Measurements from ENCODE around the gene SMURF1.

SMURF1 gene

DNA sequence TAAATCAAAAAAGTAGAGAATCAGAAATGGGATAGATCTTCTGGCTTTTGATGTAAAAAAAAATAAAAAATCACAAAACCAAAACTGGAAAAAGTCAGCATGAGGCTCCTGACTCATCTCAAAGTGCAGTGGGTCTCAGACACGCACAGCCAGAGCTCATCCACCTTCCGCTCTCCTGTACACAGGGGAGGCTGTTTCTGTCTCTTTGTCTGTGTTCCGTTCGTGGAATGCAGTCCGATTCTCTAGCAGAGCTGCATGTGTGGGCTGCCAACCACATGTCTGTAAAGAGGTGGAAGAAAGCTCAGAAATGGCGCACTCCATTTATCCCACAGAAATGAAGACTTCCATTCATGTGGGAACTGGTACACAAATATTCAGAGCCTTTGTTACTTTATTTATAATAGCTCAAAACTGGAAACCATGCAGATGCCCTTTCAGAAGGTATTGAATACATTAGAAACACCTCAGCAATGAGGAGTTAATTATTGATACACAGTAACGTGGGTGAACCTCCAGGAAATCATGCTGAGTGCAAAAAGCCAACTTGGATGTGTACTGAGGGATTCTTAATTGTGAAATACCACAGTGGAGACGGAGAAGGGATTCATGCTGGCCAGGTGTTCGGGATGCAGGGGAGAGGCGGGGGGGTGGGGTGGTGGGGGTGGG, 142.3 kb downstream of the SMURF1 start:
- DNase-seq: no peak

DNA sequence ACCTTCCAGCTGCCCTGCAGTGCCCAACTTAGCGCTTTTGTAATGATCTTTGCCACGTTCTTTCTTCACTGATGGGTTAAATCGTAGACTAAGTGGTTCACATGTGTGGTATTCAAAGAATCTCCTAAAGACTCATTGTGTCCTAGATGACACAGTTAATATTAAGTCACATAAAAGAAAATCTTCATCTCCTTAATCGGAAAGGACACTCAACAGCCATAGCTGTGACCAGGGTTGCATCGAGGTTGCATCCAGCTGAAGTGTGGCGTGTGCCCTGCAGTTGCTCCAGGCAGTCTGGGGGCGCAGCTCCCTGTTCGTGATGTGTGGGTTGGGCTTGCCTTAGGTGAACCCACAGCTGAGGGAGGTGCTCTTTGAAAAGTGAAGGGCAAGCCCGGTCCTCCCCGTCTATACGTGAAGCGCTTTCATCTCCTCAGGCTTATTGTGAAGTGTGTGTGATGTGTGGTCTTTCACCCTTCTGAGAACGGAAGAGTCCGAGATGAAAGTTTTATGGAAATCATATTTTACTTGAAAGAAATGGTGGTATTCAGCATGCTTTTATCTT, 142.9 kb downstream of the SMURF1 start:
- DNase-seq: no peak

DNA sequence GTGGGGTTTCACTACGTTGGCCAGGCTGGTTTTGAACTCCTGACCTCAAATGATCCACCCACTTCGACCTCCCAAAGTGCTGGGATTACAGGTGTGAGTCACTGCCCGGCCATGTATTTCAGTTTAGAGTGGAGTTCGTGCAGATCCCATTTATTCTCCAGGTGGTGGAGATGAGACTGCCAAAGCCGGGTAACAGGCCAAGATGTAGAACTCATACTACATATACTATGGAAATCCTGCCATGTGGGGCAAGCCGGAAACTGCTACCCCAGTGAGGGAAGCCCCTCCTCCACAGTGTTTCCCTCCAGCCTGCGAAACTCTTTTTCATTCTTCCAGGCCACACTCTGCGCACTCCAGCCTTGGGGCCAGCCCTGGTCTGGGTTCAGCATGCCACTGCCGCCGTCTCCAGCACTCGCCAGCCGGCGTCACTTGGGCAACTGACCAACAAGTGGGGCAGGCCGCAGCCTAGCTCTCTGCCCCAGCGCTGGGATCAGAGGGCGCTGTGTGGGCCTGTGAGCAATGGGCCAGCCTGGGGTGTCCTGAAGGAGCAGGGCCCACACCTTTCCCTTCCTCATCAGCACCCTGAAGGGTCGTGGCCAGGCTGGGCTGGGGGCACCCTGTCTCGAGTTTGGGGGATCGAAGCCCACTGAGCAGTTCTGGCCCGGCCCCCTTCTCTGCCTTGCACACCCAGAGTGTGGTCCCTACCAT, 143.6 kb downstream of the SMURF1 start:
- DNase-seq: no peak

DNA sequence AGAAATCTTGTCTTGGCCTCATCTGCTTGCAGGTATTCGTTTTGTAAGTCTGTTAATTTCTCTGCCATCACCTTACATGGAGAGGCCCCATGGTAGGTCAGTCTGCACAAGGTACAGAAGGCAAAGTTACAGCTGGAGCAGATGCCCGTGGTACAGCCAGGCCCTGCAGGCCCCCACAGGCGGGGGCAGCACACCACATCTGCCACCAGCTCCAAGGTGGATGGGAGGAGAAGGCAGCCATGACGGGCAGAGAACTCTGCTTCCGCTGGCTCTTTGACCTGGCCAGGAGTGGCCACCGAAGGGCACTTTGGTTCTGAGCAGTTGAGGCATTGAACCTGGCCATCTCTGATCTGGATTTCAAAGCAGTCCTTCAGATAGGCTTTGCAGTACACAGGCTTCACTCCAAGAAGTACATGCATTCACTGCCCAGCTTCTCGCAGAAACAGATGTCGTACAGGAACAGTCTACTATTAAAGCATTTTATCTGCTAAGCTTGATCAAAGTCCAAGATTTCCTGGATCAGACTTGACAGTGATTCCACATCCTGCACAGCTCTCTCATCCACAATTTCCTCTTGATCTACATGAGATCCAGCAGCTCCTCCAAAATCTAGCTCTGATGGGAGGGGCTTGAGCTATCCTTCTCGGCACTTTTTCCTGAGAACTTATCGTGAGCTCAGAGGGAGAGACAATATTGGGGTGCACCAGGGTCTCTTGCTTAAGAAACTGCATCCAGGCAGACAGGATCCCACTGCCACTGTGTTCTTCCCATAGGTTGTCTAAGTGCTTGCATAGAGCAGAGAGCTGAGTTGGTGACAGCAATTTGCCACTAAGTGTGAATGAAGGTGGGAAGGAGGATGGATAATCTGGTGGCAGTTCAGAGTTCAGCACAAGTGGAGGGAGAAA, 144.8 kb downstream of the SMURF1 start:
- no peak for DNase-seq

DNA sequence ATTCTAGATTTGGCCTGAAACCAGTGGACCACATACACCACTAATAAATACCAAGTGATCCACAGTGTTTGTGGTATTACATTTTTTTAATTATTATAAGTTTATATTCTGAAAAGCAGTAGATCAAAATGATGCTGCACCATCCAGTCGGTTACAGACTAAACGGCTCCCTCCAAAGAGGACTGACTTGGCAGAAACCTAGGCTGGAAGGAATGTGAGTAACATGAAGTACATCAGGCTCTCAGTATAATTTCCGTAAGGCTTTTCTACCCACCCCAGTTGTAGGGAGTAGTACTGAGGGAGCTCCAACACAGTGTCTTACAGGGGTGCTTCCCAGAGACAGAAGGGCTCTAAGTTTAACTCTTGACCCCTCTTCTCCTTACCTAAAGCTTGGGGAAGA, 146.1 kb downstream of the SMURF1 start:
- DNase-seq: no peak

DNA sequence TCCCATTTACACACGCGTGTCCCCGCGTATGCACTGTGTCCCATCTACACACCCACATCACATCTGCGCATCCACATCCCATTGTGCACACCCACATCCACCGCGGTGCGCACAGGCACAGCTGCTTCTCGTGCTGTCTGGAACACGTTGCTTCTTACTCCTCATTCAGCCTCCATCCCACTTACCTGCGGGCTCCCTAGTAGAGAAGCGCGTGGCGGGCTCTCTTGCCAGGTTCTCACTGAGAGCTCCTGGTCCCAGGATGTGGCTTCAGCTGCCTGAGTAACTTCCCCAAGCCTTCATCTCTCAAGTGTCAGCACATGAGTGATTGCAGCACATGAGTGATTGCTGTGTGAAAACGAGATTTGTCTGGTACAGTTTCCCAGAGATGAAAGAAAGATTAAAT, 147.8 kb downstream of the SMURF1 start:
- DNase-seq: no peak

DNA sequence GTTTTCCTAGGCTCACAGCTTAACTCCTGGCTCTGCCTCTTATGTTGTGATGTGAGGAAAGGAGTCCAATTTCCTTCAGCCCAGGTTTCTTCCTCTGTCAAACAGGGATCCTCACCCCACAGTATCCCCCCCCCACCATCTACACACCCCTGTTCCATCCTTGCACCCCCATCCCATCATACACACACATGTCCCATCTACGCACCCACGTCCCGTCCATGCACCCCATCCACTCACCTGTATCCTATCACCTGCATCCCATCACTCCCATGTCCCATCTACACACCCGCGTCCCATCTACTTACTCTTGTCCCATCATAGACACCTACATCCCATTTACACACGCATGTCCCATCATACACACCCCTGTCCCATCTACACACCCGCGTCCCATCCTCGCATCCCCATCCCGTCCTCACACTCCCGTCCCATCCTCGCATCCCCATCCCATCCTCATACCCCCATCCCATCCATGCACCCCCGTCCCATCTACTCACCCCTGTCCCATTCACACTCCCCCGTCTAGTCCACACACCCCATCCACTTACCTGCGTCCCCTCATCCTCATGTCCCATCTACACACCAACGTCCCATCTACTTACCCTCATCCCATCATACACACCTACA, 148.3 kb downstream of the SMURF1 start:
- no peak for DNase-seq

DNA sequence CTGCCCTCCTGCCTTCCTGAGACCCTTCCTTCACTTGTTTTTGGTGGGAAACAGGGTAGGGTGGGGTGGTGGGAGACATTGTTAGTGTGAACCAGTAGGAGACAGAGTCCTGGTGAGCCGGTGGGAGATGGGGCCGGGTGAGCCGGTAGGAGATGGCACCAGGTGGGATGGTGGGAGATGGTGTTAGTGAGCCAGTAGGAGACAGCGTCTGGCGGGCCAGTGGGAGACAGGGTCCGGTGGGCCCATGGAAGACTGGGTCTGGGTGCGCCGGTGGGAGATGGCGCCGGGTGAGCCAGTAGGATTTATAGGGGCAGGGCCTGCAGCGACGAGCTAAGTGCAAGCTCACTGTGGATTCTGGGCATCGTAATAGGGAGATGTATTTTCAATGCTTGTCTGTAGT, 148.8 kb downstream of the SMURF1 start:
- no peak for DNase-seq

DNA sequence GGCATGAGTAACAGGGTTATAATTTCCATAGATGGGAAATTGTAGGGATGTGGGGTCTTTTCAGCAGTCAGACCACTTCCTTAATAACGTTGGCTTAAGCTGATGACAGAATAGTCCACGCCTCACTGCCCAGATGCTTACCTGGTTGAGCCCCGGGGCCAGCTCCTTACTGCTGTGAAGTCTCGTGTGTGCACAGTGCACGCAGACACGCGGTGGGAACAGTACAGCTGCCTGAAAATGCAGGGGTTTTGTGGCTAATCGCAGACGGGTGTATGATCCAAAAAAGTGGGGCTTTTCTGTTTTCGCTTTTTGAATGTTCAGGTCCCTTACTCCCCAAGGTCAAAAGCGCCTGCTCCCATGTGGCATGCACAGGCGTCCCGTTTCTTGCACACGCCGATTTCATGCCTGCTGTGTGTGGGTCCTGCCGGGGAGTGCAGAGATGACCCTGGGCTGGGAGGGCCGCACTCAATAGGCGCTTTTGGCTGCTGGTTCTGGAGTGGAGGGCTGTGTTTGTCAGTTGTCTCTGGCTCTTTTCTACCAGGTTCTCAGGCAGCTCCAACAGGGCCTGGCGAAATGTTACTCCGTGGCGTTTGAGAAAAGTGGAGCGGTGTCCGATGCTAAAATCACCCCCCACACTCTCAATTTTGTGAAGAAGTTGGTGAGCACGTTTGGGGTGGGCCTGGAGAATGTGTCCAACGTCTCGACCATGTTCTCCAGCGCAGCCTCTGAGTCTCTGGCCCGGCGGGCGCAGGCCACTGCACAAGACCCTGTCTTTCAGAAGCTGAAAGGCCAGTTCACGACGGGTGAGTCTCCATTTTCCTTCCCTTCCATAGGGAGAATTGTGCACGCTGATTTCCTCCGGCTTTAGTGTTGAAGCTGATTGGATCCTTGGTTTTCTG, 149.6 kb downstream of the SMURF1 start:
- DNase-seq: no peak

DNA sequence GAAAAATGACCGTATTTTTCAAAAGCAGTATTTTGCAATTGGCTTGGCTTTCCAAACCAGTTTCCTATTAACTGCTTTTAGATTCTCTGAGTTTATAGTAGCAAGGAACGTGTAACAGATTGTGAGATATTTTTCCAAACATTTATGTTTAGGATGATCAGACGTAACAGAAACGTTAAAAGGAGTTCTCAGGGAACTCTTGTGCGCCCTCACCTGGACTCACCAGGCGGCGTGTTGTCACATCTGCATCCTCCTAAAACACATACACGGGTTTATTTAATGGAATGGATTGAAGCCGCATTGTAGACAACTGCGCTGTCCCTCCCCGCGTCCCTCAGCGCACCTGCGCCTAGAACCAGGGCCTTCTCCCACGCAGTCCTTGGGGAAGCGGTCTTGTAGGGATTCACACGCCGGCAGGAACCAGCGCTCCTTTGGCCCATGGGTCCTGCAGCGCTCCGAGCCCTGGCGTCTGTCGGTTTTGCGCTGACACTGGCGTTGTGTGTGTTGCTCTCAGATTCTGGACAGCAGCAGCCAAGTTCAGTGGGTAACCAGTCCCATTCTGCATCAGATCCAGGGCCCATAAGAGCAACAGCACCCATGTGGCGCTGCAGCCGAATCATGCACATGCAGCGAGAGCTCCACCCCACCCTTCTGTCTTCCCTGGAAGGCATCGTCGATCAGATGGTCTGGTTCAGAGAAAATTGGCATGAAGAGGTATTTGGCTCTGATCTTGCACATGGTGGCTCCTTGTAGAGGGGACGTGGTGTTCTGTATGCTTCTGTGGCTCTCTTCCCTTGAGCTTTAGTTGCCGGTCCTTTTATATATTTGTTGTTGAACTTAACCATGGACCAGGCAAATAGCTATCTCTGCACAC, 150.6 kb downstream of the SMURF1 start:
- DNase-seq: no peak

DNA sequence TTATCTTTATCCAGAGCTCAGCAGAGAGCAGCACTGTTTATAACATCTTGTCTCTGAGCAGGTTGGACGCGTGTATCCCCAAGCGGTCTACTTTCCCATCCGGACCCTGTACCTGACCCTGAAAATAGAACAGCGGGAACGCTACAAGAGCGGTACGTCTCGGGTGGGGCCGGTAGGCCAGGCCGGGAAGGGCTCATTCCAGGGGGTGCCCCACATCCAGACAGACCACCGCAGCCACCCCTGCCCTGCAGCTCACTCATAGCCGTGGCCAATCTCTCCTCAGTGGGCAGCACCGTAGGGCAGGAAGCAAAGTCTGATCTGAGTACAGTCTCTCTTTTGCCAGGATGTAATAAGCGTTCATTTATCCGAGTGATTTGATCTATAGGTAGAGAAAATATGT, 151.8 kb downstream of the SMURF1 start:
- no peak for DNase-seq

DNA sequence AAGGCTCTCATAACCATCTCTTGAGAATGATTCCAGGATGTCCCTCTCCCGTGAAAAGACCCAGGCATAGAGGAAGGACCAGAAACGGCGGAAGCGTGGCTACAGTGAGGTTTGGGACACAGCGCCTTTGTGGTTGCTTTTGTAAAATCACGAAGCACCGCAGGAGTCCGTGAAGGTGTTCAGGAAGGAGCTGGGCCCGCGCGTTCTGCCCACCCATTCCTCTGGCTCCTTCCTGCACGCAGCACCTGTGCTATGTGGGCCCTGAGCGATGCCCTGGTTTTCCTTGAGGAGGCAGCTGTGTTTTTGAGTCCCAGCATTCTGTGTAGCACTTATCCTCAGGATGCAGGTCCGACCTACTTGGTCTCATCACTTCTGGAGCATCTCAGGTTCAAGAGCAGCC, 152.8 kb downstream of the SMURF1 start:
- no peak for DNase-seq

DNA sequence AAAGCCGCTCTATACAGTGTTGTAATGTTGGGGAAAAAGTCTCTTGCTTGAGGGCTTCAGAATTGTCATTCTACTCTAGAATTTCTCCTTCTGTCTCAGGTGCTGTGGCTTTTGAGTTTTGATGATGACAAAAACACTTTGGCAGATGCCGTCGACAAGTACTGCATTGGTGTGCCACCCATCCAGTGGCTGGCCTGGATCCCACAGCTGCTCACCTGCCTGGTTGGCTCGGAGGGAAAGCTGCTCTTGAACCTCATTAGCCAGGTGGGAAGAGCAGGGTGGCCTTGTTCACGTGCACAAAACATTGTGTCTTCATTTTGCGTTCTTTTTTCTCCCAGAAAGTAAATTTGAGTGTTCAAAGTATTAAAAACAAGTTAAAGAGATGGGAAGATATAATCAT, 153.6 kb downstream of the SMURF1 start:
- no peak for DNase-seq

DNA sequence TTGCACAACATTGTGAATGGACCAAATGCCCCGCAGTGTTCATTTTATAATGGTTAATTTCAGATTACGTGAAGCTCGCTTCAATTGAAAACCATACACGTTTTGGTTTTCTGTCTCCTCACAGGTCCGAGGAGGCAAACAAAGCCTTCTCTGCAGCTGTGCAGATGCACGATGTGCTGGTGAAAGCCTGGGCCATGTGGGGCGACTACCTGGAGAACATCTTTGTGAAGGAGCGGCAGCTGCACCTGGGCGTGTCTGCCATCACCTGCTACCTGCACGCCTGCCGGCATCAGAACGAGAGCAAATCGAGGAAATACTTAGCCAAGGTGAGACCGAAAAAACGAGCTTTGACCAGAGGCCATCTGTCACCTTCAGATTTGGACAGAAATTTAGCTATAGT, 155.3 kb downstream of the SMURF1 start:
- no peak for DNase-seq

DNA sequence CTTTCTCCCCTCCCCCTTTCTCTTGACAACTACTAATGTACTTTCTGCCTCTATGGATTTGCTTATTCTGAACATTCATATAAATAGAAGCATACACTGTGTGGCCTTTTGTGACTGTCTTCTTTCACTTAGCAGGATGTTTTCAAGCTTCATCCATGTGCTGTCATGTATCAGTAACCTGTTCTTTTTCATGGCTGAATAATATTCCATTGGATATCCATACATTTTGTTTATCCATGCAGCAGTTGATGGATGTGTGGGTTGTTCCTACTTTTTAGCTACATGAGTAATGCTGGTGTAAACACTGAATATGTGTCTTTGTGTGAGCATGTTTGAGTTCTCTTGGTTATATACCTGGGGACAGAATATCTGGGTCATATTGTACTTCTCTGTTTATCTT, 158.0 kb downstream of the SMURF1 start:
- no peak for DNase-seq

DNA sequence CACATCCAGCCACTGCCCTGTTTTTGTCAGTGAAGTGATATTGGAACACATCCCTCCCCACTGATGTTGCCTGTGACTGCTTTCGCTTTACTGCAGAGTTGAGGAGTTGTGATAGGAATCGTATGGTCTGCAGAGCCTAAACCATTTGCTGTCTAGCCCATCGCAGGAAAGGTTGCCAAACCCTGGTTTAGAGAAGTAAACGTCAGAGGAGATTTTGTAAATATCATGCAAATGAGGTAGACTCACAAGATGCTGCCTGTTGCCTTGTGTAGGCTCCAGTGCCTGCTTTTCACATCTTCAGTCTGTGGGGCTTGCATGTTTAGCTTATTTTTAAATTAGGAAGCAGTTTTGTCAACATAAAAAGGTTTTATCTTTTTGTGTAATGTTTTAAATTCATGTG, 158.5 kb downstream of the SMURF1 start:
- no peak for DNase-seq

DNA sequence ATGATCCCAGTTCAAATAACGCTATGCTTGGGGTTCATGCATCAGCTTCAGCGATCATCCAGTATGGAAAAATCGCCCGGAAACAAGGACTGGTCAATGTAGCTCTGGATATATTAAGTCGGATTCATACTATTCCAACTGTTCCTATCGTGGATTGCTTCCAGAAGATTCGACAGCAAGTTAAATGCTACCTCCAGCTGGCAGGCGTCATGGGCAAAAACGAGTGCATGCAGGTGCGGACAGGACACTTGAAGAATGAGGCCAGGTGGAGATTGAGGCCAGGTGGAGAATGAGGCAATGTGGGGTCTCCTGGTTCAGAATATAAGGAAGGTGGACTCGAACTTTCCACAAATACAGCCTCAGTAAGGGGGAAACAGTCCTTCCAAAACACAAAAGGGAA, 159.8 kb downstream of the SMURF1 start:
- no peak for DNase-seq

DNA sequence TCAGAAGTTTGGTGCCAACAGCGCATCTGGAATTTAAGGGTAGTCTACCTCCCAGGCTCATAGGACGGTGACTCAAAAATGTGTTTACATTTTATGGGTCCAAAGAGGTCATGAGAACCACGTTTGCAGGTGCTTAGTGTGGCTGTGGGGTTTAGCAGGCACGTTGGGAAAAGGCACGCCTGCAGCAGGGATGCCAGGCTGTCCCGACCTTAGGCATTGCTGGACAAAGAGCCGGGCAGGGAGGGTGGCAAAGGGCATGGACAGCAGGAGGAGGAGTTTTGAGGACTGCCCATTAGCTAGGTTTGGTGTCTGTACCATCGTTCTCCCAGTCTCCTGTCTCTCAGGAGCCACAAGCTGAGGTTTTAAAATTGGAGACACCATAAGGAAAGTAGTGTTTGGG, 161.2 kb downstream of the SMURF1 start:
- no peak for DNase-seq

DNA sequence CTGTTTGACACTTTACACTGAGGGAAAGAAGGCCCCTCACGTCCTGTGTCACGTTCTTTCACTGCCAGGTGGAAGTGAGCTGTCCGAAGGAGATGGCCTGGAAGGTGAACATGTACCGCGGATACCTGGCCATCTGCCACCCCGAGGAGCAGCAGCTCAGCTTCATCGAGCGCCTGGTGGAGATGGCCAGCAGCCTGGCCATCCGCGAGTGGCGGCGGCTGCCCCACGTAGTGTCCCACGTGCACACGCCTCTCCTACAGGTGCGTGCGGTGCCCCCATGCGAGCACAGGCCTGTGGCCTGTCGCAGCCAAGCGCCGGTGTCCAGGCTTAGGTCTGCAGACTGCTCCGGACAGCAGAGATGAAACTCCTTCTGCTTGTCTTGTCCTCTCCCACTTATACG, 162.2 kb downstream of the SMURF1 start:
- no peak for DNase-seq

DNA sequence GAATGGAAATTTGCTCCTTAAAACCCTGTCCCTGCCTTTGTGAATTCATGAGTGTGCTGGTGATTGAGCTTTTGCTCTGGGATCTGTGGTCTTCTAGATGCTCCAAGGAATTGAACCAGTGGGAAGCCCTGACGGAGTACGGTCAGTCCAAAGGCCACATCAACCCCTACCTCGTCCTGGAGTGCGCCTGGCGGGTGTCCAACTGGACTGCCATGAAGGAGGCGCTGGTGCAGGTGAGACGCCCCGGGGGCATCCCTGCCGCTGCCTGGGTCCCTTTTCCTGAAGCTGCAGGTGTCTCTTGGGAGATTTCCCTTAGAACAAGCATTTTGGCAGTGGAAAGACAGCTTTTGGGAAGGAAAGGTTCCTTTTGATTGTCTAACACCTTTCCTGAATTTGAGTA, 165.2 kb downstream of the SMURF1 start:
- no peak for DNase-seq
